Stimulated activated CD8-positive, alpha-beta memory T cell treated with anti-CD3 and anti-CD28 coated beads, Interleukin-4, amount 100 ng/mL, for 24 hours (primary cell): ENCODE data around the gene CDH12.

ENCODE experiments used
- DNase-seq: peaks from one replicate; pipeline ENCODE4 v3.0.0-alpha.2; 2020; ENCODE audit warnings: low read depth

CDH12 gene

DNA sequence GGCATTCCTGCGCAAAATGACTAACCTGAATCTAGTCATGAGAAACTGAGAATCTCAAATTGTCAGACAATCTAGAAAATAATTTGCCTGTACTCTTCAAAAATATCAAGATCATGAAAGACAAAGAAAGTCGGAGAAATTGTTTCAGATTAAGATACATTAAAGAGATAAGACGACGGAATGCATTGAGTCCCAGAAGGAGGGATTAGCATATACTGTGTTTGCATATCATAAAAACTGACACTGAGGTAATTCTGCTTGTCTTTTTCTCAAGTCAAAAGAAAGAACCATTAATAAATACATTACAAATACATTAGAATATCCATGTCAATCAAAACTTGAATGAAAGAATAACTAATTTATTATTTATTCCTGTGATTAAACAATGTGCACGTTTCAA, 88.4 kb downstream of the CDH12 start:
- DNase-seq, result no peak

DNA sequence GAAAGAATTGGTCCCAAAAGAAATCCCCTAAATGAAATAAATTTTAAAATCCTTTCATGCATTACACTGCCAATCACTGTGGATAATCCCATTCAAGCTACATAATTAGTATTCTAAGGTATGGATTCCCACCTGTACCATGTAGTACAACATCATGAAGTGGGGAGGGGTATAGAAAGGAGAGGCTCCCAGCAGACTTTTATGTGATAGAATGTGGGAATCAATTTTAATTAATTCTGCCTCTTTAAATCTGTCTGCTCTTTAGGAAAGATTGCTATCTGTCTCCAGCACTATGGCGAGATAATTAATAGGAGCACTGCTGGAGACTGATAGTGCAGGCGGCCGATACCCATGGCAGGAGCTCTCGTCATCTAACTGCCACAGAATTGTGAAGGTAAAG, 95.4 kb downstream of the CDH12 start:
- DNase-seq, result no peak

DNA sequence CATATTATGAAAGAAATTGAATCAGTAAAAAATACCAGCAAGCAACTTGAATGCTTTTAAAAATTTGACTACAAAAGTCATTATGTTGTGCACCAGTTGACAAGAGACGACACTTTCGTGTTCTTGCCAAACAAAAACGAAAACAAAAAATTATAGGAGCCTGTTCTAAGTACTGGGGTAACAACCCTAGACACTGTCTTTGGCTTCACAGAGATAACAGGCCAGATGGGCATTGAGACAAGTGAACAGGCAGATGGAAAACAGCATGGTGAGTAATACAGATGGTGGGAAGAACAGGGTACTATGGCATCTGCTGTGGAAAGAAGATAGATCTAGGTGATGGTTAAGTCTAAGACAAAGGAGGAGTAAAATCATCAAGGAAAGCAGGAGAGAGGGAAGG, 99.0 kb downstream of the CDH12 start:
- no peak for DNase-seq

DNA sequence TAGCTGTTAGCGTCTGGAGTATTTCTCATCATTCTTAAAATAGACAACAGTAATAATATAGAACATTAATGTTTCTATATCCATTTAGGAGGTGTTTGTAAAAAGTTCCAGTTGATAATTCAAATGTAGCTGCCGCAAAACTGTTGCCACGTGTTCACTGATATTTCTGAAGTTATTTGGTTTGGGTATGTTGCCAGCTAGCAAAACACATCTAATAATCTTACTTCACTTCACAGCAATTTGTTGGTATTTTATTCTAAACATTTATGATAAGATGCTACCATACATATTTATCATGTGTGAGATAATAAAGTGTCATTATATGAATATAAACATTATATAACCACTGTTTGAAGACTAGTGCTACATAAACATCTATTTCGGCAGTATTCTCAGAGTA, 101.6 kb downstream of the CDH12 start:
- DNase-seq, result no peak

DNA sequence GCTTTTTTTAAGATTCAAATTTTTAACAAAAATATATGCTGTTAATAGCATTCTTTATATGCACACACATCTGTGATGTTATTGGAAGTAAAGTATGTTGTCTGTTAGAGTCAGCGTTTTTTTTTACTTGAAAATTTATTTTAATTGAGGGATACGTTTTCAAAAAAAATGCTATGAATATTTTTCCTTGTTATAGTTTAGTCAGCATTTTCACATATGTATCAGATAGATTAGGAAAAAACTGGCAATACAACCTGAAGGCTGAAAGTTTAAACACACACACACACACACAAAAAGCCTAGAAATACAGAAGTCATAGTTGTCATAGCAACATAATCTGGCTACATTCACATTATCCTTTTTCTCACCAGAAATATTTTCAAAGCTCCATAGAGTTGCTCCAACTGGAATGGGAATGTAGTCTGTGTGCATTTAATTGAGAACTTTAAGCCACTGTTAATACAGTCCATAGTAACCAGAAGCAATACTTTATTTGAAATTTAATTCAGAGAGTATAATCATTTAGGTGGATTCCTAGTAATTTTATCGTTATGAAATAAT, 116.6 kb downstream of the CDH12 start:
- DNase-seq, result no peak

DNA sequence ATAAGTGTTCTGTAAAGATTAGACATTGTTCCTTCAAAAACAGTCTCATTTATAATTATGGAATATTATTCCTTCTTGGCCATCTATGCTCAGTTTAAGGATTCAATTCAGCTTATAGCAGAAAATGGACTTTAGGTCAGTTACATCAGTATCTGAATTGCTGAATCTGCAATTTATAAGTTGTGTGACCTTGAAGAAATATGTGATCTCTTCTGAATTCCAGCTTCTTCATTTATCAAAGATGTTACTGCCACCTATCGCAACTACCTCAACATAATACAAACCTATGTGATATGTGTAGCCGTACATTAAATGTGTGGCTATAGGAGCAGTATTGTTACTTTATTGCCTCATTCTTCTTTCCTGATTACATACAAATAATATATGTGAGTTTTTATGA, 118.2 kb downstream of the CDH12 start:
- no peak for DNase-seq

DNA sequence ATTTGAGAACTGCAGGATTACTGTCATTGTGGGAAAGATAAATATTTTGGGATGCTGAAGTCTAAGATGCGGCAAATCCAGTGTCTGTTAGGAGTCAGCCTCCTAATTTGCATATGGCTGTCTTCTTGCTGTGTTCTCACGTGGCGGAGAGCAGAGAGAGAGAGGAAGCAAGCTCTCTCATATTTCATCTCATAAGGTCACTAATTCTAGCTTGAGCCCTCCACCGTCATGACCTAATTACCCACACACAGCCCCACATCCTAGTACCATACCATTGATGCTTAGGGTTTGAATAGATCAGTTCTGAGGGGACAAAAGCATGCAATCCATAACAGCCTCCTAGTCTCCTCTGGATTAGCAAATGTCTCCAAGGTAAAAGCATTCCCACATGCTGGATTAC, 124.5 kb downstream of the CDH12 start:
- DNase-seq, result no peak

DNA sequence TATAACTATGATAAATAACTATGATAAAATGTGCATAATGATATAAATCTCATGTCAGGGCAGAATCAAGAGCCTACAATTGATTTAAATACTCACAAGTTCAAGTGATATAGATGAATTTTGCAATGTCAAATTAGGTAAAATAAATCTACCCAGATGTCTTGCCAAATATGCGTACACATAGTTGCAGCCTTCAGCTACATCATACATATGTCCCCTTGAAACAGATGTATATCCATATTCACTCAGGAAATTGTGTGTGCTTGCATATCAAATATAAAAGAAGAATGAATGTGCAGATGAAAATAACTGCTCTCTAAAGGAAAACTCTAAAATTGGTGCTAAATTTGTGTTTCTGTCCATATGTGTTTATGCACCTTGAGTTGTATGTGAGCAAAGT, 130.7 kb downstream of the CDH12 start:
- no peak for DNase-seq

DNA sequence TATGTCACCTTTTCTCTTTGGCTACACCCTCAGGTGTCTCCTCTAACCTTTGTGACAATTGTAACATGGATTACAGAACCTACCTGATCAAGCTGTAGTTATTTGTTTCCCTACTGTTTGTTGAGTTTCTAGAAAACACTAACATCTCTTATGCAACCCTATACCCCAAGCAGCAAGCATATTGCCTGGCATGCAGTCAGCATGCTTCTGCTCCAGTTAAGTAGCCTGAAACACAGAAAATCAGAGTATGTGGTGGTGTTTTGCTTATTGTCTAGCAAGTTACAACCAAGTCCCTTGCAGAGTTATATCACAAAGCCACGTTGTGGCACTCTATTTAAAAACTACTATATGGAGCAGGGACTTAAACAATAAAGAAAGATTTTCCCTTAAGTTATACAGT, 131.1 kb downstream of the CDH12 start:
- no peak for DNase-seq

DNA sequence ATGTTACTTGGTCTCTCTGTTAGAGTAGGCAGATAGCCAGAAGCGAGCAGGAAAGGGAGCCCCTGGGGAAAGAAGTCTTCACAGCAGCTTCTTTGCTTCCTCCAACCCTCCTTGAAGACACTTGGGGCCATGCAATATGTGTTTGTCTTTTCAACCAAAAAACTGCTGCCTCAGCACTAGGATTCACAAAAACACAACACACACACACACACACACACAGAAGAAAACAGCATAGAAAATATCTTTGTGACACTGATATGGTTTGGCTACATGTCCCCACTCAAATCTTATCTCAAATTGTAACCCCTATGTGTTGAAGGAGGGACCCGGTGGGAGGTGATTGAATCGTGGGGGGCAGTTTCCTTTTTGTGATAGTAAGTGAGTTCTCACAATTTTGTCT, 133.3 kb downstream of the CDH12 start:
- no peak for DNase-seq

DNA sequence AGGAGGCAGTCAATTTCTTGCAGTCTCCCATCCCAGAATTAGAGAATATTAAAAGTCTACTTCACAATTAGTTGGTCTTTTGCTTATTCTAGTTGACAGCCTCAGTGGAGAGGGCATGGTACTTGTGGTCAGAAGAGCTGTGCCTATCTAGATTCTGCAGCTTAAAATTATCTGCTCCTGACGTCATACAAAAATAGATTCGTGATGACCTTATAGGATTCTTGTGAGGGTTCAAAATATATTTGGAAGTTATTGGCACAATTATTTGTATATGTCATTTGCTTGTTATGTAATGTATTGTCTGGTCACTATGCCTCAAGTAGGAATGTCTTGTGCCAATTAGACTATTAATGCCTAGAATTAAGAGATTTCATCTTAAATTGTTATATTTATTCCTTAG, 142.5 kb downstream of the CDH12 start:
- DNase-seq, result no peak

DNA sequence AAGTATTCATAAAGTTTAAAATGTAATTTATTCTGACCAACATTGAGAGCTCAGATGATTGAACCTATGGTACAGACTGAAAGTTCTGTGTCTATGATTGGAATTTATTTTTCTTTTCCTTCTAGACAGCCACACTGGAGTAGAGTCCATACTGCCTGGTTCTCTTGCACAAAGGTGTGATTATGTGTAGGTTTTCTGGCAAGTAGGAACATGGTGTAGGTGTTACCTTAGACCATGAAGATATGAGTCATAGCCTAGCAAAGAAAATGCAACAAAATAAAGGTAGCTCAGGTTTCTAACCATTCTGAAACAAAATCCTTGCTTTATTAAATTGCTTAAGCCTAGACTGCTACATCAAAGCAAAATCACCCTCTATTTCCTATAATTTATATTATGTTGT, 143.4 kb downstream of the CDH12 start:
- no peak for DNase-seq

DNA sequence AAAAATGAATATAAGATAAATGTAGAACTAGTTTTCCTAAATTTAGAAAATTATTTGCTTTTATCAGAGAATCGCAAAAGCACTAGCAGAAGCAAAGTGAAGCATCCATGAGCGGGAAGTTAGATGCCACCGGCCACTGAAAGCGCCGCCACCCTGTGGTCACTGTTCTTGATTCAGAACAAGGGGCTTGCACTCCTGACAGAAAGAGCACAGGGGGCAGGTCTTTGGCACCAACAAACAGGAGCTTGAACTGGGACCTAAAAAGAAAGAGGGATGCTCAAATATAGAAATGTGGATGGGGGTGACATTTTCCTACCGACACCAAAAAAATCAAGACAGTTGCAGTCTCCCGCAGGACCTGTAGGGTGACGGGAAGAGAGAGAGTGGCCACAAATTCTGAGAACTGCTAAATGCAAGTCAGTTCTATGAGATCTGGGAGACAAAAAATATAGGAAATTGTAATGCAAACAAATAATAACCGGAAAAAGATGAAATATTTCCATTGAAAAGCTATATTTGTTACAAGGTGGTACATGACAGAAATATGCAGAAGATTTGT, 144.3 kb downstream of the CDH12 start:
- no peak for DNase-seq

DNA sequence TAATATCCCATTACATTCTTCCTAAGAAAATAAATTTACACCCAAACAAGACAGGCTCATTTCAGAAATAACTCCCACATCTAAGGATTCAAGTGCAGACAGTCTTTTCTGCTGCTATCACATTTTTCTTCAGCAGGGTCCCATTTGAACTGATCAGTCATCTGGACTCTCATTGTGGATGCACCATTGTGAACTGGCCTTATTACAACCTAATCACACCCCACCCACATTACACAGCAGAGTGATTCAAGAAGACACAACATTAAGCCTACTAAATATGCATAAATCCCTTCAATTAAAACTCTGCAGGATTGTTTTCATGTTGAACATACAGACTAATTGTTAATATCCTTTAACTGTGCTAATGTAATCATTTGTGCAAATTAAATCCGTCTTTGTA, 146.2 kb downstream of the CDH12 start:
- no peak for DNase-seq

DNA sequence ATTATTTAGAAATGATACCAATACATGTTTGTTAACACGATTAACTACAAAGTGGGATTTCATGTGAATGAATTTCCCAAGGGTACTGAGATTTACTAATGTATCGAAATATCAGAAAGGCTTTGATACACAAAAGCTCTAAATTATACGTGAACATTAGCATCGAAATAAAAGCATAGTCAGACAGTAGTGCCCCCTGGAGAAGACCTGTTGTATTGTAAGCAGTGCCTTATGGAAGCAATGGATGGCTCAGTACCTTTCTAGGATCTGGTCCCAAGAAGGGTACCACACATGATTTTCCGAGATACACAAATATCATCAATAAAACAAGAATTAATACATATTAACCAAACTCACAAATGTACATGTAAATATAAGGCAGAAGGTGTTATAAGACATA, 153.8 kb downstream of the CDH12 start:
- DNase-seq, result no peak

DNA sequence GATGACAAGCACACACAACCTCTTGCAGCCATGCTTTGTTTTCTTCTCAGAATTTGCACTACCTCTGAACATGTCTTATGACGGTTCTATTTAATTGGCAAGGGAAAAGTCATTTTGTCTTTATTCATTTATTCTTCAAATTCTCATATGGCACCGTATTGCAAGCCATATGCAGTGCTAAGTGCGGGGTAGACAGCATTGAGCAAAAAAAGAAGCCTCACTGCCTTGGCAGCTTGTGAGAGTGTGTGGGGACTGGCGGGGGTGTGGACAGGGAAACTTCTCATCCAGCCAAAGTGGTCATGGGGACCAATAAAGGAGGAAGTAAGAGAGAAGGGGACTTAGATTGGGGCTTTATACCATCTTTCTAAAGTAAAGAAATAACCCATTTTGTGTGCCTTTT, 160.0 kb downstream of the CDH12 start:
- no peak for DNase-seq

DNA sequence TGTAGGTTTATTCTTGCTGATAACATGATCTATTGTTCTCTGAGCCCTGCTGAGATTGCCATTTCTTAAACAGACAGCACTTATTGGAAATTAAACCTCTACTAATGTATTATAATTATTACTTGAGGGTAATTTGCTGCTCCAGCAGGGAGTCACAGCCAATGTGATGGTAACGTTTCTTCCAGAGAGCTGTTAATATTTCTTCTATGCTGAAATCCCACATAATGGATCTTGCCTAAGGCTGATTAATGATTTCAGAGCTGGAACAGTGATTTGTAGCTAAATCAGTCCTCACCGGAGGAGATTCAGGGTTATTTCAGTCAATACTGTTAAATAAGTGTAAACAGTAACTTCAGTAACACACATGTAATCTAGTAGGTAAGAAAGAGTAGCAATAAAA, 170.1 kb downstream of the CDH12 start:
- no peak for DNase-seq

DNA sequence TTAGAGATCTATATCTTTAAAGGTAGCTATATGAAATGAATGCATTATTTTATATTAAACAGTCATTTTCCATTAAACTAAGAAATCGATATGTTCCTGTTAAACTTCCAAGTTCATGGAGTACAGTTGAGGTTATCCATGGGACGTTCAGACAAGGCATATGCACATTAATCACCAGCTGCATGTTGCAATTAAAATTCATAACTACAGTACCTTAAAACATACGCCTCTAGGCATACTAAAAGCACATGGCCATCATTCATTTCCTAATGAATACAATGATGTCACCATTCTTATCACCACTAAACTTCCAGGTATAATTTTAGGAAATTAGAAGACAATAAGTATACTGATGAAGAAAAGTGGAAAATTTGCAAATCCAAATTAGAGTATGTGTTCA, 174.3 kb downstream of the CDH12 start:
- DNase-seq, result no peak

DNA sequence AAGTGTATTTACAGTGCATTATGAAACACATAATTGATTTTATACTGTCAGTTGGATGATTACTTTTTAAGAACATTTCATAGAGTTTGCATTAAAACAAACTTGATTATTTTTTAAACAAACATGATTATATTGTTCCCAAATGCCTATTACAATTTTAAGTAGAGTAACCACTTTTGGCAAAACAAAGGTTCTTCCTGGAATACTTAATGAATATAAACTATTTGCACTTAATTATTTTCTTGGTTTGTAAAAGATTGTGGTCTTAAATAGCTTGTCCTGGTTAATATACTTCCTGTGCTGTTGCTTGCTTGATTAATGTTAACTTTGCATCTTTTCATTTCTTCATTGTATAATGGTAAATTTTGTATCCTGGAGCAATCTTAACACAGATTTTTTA, 180.0 kb downstream of the CDH12 start:
- no peak for DNase-seq

DNA sequence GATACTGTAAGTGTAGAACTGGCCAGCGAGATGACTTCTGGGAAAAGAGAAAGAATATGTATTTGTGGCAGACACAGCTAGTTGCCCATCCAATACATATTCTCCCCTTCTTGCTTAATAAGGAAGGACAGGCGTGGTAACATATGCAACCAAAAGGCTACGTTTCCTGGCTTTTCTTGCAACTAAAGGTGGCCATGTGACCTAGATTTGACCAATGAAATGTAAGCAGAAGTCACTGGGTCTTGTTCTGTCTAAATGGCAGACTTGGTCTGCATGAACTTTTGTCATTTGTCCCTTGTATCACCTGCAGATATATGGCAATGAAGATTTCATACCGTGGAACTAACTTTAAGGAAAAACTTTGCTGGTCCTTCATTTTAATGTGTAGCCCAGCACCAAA, 183.8 kb downstream of the CDH12 start:
- DNase-seq, result no peak

DNA sequence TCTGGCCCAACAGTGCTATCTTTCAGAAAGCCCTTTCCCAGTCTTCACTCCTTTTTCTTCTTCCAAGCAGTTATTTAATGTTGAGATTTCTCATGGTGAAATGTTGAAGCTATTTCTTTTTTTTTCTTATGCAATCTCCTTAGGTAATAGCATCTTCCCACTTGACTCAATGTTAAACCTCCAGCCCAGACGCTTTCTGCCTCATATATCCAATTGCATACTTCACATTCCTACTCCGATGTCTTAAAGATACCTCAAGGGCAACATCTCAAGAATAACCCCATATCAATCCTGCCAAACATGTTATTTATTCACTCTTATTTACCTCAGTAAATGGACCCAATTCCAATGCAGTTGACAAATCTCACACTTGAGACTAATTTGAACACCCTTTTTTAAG, 187.3 kb downstream of the CDH12 start:
- no peak for DNase-seq

DNA sequence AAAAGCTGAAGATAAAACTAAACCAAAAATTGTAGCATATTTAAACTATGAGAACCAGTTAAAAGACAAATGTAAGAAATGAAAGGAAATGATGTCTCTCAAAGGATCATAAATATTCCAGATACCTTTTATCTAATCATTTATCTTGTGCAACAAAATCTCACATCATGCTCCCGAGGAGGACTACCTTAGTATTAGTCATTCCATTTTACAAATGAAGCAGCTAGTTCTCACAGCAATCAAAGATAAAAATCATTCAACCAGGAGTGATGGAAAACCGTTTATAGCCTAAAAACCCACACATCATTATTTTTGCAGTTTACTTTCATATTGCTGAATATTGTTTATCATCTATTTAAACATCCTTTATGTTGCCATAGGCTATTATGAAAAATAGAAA, 190.0 kb downstream of the CDH12 start:
- no peak for DNase-seq

DNA sequence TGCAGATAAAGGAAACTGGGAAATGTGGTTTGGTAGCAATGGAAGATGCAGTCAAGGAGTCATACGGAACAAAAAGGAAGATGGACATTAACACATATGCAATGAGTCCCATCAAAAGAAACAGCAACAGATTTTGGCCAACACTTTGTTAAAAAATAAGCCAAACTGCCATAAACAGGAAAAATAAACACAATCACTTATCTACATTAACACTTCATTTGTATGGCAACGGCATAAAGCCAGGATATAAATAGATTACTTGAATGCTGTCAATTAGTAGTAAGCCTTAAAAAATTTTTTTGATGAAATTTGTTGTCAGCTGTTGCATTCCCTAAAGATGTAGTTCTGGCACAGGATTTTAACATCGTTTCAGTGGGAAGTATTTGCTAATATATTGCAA, 190.8 kb downstream of the CDH12 start:
- no peak for DNase-seq

DNA sequence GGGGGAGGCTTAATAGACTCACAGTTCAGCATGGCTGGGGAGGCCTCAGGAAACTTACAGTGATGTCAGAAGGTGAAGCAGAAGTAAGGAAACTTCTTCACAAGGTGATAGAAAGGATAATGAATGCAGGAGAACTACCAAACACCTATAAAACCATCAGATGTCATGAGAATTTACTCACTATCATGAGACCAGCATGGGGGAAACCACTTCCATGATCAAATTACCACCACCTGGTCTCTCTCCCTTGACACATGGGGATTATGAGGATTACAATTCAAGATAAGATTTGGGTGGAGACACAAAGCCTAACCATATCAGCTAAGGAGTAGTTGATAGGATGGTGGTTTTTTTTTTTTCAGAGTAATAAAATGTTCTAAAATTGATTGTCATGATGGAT, 201.8 kb downstream of the CDH12 start:
- DNase-seq, result no peak

DNA sequence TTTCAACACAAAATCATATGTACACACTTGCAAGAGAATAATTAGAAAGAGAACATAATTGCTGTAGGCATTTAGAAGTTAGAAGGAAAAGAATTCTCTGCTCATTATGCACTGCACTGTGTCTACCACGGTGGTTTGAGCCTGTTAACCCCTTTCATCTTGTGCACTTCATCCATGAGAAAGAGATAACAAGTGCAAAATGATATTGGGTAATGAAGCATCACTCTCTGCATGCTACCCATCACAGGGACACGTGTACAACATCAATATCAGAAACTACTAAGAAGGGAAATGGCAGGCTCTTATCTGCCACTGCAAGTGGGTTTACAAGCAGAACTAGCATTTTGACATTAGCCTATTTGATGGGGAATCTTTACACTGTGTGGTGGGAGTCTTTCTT, 202.6 kb downstream of the CDH12 start:
- DNase-seq, result no peak
